ENCODE results near the gene SIK3. TPM values are rescaled to one million over a fixed set of nuclear protein-coding genes. Genes with fewer than 3 reads are reported as not detected.
"Not testable (repeated sequence)": the region's sequence is repeated elsewhere in the genome, so short reads cannot be mapped to it uniquely, and the experiment has no call there.

Gene SIK3
- 3.9 and 4.0 TPM in 2 replicates for polyA plus RNA-seq (2014; cell fraction: cytosol; rRNA removed)
- polyA plus RNA-seq (2014; cell fraction: nucleus; rRNA removed), result 6.9 and 20.1 TPM in 2 replicates

- DNase-seq (ENCODE audit: low spot score), result peak; percentile 76
Observed at GRCh38 chr11:117098269-117099232, at the start of gene SIK3. Gene SIK3 (minus strand): TSS chr11:117098428. CDS start chr11:117098415, 13 bp downstream.

DNA sequence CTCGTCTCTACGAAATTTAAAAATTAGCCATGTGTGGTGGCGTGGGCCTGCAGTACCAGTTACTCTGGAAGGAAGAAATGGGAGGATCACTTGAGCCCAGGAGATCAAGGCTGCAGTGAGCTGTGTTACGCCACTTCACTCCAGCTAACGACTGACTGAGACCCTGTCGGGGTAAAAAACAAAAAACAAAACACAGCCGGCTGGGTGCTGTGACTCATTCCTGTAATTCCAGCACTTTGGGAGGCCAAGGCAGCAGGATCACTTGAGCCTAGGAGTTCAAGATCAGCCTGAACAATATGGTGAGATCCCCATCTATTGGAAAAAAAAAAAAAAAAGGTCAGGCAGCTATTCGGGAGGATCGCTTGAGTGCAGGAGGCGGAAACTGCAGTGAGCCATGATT is 48.3 kb upstream of the SIK3 start:
- no peak for DNase-seq (ENCODE audit: low spot score)

GRCh38 chr11:117145393-117145761 is 47.1 kb upstream of the SIK3 start:
- peak; percentile 3 for DNase-seq (ENCODE audit: low spot score)

- no peak for DNase-seq (ENCODE audit: low spot score)
Observed at GRCh38 chr11:117144477-117145392, 46.5 kb upstream of the SIK3 start.

DNA sequence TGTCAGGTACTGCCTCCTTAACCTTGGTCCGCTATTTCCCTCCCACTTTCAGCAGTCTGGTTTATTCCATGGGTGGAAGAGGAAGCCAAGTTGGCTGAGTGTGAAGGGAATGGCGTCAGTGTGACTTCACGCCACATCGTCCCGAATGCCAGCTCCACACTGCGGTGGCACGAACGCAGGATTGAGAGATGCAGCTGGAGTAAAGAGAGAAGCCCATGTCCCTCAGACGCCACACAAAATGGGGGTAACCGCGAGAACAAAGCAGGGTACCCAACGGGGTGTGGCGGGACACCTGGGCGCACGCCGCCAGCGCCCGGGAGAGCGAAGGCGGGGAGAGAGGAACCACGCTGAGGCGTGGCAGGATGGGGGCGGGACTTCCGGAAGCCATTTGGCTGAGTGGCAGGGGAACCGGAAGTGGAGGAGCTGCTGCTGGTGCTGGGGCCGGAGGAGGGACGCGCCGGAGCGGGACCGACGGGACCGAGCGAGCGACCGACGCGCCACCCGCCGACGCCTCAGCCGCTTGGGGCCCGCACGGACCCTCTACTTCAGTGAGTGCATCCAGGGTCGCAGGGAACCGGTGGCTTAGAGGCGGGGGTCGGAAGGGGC is 45.7 kb upstream of the SIK3 start, which contains the start of gene PAFAH1B2:
Gene PAFAH1B2, plus strand, starts transcription at position 417 of the 606 bp plus-strand sequence. CDS start 8,161 bp downstream, outside the sequence.
- DNase-seq (ENCODE audit: low spot score), result peak; percentile 87

- peak; percentile 16 for DNase-seq (ENCODE audit: low spot score)
Observed at GRCh38 chr11:117143390-117143789, 45.2 kb upstream of the SIK3 start.

DNA sequence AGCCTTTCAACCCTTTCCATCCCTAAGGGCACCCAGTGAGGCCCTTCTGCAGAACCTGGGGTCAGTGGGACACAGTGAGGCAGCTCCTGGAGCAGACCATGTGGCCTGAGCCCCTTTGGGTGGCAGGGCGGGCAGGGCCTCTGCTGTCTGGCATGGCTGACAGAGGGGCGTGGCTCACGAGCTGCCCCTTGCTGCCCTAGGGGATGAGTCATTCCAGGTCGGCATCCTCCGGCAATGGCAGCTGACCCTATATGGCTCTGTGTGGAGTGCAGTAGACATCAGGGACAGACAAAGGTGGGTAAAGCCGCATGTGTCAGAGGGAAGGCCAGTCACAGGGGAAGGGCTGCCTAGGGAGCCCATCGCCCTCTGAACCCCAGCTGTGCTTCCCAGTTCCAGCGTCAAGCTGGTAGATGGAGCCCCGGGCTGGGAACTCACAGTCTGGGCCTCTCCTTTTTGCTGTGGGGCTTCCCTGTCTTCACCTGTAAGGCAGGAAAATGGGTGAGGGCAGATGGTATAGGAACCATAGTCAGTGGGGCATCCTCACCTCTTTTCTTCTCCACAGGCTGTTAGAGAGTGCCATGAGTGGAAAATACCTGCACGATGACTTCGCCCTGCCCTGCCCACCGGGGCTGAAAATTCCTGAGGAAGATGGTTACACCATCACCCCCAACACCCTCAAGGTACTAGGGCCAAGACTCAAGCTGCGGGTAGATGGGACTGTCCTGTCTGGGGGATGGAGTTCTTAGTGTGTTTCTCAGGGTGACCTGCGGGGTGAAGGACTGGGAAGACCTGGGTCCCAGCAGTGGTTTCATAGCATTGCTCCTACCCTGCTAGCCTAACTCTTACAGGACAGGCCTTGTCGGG is 39.2 kb upstream of the SIK3 start:
- not testable (repeated sequence) for DNase-seq (ENCODE audit: low spot score)

DNA sequence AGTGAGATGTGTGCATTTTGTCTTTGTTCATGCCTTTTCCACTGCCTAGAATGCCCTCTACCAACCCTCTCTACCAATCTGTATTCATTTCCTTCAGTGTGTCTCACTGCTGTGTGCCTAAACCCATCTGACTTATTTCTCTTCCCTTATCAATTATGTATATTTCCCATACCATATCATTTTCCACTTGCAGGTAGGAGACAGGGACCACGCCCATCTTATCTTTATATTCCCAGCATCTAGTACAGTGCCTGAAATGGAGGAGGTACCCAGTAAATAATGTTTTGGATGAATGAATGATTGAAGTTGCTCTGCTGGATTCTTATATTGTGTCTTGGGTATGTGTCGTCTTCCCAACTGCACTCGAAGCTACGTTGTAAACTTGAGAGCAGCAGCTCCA is 36.8 kb upstream of the SIK3 start:
- DNase-seq (ENCODE audit: low spot score), result not testable (repeated sequence)

GRCh38 chr11:117134431-117134830 is 36.2 kb upstream of the SIK3 start:
- DNase-seq (ENCODE audit: low spot score), result no peak

DNA sequence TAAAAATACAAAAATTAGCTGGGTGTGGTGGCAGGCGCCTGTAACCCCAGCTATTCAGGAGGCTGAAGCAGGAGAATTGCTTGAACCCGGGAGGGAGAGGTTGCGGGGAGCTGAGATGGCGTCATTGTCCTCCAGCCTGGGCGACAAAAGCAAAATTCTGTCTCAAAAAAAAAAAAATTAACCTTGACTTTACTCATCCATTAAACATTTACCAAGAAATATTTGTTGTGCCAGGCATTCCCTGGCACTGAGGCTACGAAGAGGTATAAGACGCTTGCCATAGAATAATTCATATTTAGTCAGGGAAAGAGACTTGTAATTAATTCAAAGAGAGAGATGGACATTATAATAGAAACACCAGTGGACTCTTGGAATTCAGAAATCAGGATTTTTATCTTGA is 32.7 kb upstream of the SIK3 start:
- DNase-seq (ENCODE audit: low spot score), result no peak

DNA sequence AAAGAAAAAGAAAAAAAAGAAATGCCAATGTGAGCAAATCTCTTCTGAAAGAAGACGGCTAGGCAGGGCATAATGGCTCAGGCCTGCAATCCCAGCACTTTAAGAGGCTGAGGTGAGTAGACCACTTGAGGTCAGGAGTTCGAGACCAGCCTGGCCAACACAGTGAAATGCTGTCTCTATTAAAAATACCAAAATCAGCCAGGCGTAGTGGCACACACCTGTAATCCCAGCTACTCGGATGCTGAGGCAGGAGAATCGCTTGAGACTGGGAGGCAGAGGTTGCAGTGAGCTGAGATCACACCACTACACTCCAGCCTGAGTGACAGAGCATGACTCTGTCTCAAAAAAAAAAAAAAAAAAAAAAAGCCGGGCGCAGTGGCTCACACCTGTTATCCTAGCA is 32.2 kb upstream of the SIK3 start:
- not testable (repeated sequence) for DNase-seq (ENCODE audit: low spot score)

DNA sequence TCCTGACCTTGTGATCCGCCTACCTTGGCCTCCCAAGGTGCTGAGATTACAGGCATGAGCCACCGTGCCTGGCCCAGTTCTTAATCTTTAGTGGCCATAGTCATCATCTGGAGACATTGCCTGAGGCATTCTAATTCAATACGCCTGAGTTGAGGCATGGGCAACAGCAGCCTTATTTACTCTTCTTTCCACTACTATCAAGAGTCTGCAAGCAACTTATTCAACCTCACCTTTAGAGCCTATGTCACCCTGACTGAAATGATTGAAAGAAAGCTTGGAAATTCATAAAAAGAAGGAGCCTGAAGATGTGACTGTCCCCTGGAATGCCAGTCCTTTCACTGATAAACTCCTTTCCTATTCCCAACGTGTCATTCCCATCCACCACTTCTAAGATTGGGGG is 30.1 kb upstream of the SIK3 start:
- DNase-seq (ENCODE audit: low spot score), result no peak

DNA sequence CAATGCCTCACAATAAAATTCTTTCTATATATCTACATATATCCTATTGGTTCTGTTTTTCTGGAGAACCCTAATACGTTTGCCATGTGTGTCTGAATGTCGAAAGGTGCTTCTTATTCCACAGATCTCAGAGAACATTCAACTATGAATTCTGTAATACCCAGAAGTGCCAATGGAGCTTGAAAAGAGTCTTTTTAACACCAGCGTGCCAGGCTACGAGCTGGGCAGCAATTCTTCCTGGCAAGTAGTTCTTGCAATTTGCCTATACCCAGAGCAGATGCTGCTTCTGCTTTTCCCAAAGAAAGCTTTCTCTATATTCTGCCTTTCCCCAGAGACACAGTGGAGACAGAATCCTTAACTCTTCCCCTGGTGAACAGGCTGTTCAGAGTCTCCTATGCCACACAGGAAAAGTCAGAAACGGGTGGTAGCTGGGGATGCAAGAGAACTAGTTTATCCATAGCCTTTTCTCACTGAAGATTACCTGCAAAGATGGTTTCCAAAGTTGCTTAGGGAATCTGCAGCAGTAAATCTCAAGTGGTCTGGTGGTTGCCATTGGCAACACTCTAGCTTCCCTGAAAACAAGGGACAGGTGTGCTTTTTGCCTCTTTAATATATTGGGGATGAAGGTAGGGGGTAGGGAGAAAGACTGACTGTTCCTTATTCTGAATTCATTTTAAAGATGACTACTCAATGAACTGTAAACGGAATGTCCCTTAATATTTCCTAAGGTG is 29.1 kb upstream of the SIK3 start:
- DNase-seq (ENCODE audit: low spot score), result no peak

DNA sequence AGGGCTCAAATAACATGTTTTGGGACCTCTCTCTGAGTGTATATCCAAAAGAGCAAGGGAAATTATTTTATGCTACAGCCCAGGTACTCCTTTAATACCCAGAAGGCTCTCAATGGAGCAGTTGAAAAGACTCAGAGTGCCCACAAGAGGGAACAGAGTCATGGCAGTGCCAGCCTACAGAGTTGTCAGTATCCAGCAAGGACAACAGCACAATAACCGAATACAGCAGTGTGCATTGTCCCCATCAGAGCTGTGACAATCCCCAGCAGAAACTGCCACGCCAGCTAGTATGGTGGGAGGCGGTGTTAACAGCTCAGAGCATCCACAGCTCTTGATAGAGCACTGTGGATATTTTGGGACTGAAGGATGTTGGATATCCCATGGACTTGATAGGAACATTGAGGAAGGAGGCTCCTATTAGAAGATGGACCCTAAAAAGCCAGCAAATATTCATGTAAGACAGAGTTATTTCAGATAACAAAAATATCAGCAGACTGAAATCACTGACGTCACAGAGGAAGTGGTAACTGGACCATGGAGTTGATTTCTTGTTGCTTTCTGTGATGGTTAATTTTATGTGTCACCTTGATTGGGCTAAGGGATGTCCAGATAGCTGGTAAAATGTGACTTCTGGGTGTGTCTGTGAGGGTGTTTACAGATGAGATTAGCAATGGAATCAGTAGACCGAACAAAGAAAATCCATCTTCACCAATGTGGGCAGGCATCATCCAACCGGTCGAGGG is 28.2 kb upstream of the SIK3 start:
- no peak for DNase-seq (ENCODE audit: low spot score)

- DNase-seq (ENCODE audit: low spot score), result no peak
Observed at GRCh38 chr11:117122556-117122955, 24.3 kb upstream of the SIK3 start.

DNA sequence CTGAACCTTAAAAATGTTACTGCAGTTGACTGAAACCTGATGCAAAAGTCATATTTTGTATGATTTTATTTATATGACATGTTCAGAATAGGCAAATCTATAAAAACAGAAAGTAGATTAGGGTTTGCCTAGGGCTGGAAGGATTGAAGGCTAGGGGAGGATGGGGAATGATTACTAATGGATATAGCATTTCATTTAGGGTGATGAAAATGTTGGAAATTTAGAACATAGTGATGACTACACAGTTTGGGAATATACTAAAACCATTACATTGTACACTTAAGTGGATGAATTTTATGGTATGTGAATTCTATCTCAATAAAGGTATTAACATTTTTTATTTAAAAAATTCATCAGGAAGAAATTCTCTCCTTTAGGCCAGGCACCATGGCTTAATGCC is 22.9 kb upstream of the SIK3 start:
- no peak for DNase-seq (ENCODE audit: low spot score)

DNA sequence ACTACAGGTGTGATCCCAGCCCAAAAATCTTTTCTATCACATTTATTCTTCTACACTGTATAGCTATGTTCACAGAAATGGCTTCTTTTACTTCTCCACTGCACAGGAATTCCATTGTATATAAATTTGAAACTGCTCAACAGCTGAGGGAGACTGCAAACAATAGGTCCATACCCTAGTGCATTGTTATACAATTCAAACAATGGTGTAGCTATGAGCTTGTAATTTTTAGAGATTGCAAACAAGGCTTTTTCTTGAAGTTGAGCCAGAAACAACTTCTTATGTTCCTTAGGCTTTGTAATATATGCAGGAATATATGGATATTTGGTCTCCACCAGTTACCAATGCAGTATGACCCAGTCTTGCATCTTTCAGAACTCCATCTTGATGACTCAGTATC is 19.5 kb upstream of the SIK3 start:
- DNase-seq (ENCODE audit: low spot score), result no peak

GRCh38 chr11:117112939-117113338 is 14.7 kb upstream of the SIK3 start:
- DNase-seq (ENCODE audit: low spot score), result not testable (repeated sequence)

GRCh38 chr11:117112497-117112896 is 14.3 kb upstream of the SIK3 start:
- DNase-seq (ENCODE audit: low spot score), result not testable (repeated sequence)

All from SK-N-DZ (cell line).